ENCODE measurements around the gene MAPT.

The MAPT gene

GRCh38 chr17:46056800-46057304 lies 162.5 kb downstream of the MAPT start:
- no peak overlapping the region for H3K4me3 ChIP-seq (ENCODE audit: low read length)
- no peak for DNase-seq (ENCODE audit: low read depth)
- TF ChIP-seq, protein P1, sequence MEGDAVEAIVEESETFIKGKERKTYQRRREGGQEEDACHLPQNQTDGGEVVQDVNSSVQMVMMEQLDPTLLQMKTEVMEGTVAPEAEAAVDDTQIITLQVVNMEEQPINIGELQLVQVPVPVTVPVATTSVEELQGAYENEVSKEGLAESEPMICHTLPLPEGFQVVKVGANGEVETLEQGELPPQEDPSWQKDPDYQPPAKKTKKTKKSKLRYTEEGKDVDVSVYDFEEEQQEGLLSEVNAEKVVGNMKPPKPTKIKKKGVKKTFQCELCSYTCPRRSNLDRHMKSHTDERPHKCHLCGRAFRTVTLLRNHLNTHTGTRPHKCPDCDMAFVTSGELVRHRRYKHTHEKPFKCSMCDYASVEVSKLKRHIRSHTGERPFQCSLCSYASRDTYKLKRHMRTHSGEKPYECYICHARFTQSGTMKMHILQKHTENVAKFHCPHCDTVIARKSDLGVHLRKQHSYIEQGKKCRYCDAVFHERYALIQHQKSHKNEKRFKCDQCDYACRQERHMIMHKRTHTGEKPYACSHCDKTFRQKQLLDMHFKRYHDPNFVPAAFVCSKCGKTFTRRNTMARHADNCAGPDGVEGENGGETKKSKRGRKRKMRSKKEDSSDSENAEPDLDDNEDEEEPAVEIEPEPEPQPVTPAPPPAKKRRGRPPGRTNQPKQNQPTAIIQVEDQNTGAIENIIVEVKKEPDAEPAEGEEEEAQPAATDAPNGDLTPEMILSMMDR (conservative IDR thresholded peaks at IDR 0.05; ENCODE audit: low read depth, low read length): no peak

- TF ChIP-seq, protein P1 (conservative IDR thresholded peaks at IDR 0.05; ENCODE audit: low read depth, low read length): no peak
- DNase-seq (ENCODE audit: low read depth): no peak
These were observed 163.0 kb downstream of the MAPT start for GRCh38 chr17:46057366-46057765.

GRCh38 chr17:46059486-46059885 lies 165.1 kb downstream of the MAPT start:
- H3K4me3 ChIP-seq (ENCODE audit: low read length): no peak overlapping the region
- no peak for DNase-seq (ENCODE audit: low read depth)
- TF ChIP-seq, protein P1 (conservative IDR thresholded peaks at IDR 0.05; ENCODE audit: low read depth, low read length): no peak

More at GRCh38 chr17:46057366-46057765, 163.0 kb downstream of the MAPT start:
- no peak overlapping the region for H3K4me3 ChIP-seq (ENCODE audit: low read length)

DNA sequence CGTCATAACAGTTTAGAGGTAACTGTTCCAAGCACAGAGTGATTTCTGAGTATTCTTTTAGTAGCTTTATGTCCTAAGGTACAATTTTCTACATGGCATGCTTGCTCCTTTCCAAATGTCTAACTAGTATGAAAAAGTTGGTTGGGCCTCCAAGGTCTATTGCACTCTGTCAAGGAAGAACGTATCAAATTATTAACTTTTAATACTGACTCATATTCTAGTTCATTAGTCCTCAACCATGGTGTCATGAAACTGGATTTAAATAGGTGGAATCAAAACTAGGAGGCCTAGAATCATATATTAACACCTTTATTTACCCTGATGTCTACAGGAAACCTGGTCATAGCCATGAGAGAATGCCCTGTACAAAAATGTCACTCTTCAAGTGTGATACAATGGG lies 166.1 kb downstream of the MAPT start:
- no peak for DNase-seq (ENCODE audit: low read depth)
- H3K4me3 ChIP-seq (ENCODE audit: low read length): no peak overlapping the region
- TF ChIP-seq, protein P1 (conservative IDR thresholded peaks at IDR 0.05; ENCODE audit: low read depth, low read length): no peak

- TF ChIP-seq, protein P1 (conservative IDR thresholded peaks at IDR 0.05; ENCODE audit: low read depth, low read length): peak; percentile 25
- no peak for DNase-seq (ENCODE audit: low read depth)
- no peak overlapping the region for H3K4me3 ChIP-seq (ENCODE audit: low read length)
These were observed 167.1 kb downstream of the MAPT start for GRCh38 chr17:46061435-46061834.

DNA sequence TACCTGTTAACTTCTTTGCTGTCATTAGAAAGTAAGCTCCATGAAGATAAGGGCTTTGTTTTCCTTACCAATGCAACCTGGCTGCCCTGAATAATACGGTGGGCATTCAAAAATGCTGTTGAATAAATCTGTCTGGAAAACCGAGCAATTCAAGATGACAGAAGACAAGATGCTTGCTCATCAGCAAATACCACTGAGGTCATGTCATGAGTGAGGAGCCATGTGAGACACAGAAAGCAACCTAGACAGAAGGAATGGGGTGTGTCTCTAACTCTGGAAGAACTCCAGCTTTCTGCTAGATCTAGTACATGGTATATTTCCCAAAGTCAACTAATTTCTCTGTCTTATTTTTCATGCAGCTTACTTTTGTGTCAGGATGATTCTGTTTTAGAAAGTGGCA lies 168.9 kb downstream of the MAPT start:
- H3K4me3 ChIP-seq (ENCODE audit: low read length): no peak overlapping the region
- TF ChIP-seq, protein P1 (conservative IDR thresholded peaks at IDR 0.05; ENCODE audit: low read depth, low read length): no peak
- no peak for DNase-seq (ENCODE audit: low read depth)

DNA sequence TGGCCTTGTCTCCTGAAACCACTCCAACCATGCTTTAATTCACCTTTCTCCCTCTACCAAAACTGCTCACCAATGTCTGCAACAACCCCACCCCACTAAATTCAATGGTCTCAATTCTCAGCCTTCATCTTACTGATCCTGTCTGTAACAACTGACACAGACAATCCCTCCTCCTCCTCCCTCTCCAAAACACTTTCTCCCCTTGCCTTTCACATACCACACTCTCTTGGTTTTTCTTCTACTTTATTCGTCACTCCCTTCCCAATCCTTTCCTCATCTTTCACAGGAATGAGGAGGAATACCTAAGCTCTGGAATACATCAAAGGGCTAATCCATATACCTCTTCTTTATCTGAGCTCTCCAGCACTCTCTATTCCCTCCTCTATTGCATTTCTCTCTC lies 170.1 kb downstream of the MAPT start:
- TF ChIP-seq, protein P1 (conservative IDR thresholded peaks at IDR 0.05; ENCODE audit: low read depth, low read length): no peak
- no peak for DNase-seq (ENCODE audit: low read depth)
- no peak overlapping the region for H3K4me3 ChIP-seq (ENCODE audit: low read length)

Measured in retinal pigment epithelial cell (primary cell).